ENCODE data around the gene TTC34. TPM values are rescaled to one million over a fixed set of nuclear protein-coding genes. Genes with fewer than 3 reads are reported as not detected.

The TTC34 gene
- total RNA-seq, 2 donors from 2014 or later = 0.41 to 0.63 TPM

GRCh38 chr1:2644591-2645101 lies 156.8 kb downstream of the TTC34 start:
- H3K36me3 ChIP-seq = no peaks in the 10 kb centered on the region
- no peak for TF ChIP-seq CTCF (IDR thresholded peaks at IDR 0.05)
- DNase-seq (ENCODE audit: low spot score) = no peak

DNA sequence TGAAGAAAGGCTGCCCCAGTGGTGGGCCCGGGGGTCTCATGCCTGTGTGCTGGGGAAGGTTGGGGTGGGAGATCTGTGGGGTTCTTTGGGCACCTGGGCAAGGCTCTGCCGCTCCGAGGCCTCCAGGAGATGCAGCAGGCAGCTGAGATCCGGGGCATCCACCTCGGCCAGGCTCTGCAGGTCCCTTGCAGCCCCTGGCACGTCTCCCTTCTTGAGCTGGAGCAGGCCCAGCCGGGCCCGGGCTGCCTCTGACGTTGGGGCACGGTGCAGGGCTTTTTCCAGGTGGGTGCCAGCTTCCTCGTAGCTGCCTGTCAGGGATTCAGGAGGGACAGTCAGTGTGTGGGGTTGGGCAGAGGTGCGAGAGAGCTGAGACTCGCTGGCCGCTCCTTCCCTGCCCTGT lies 157.3 kb downstream of the TTC34 start:
- Histone ChIP-seq H3K4me3 (no peak overlapping the region), H3K27me3 (replicated peaks; ENCODE audit: insufficient read depth) (no peaks in the 10 kb centered on the region), H3K4me1 (ENCODE audit: control insufficient read depth in 1 of 2, low read depth in 2 of 2) (peaks cover 8 to 20% of the 10 kb centered on the region in 2 donors), H3K36me3 (no peaks in the 10 kb centered on the region), H3K27ac (no peak overlapping the region), H3K9me3 (peaks cover 19% of the 10 kb centered on the region)
- DNase-seq (ENCODE audit: low spot score) (no peak), ATAC-seq (ENCODE audit: insufficient number of reproducible peaks, low FRiP score, low read depth) (no peak)
- TF ChIP-seq CTCF (IDR thresholded peaks at IDR 0.05) = no peak

More at GRCh38 chr1:2644591-2645101, 156.8 kb downstream of the TTC34 start:
- H3K27ac ChIP-seq = no peak overlapping the region
- peaks cover 19% of the 10 kb centered on the region for H3K9me3 ChIP-seq
- no peaks in the 10 kb centered on the region for H3K27me3 ChIP-seq (replicated peaks; ENCODE audit: insufficient read depth)
- peaks cover 8 to 20% of the 10 kb centered on the region in 2 donors for H3K4me1 ChIP-seq (ENCODE audit: control insufficient read depth in 1 of 2, low read depth in 2 of 2)
- no peak for ATAC-seq (ENCODE audit: insufficient number of reproducible peaks, low FRiP score, low read depth)
- H3K4me3 ChIP-seq = no peak overlapping the region

DNA sequence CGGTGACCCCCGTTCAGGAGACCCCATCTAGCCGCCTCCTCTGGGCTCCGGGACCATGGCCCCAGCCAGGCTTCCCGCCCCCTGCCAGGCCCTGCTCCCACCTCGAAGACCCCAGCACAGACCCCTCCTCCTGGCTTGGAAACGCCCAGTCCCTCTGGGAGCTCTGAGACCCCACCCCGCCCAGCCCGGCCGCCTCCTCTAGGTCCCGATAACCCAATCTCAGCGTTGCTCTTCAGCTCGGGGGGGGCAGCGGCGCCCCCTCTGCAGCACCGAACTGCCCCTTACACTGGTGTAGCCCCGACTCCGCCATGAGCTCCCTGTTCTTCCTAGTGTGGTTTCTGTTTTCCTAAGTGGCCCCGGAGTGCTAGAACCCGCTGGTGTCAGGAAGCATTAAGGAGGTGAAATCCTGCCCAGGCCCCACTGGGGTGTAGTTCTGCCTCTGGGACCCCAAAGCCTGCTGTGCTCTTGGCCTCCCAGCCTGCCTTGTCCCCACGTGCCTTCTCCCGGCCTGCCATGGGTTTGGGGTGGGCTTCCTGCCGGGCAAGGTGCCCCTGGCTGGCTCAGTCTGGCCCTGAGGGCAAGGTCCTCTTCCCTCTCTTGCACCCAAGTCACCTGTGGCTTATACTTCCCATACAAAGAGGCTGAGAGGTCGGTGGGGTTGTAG lies 157.9 kb downstream of the TTC34 start:
- H3K27ac ChIP-seq = no peak overlapping the region
- ATAC-seq (ENCODE audit: insufficient number of reproducible peaks, low FRiP score, low read depth) = no peak

GRCh38 chr1:2642560-2643413 lies 158.7 kb downstream of the TTC34 start:
- H3K27me3 ChIP-seq (replicated peaks; ENCODE audit: insufficient read depth) = no peaks in the 10 kb centered on the region
- ATAC-seq (ENCODE audit: insufficient number of reproducible peaks, low FRiP score, low read depth) (peak; percentile 86), DNase-seq (ENCODE audit: low spot score) (no peak)
- H3K36me3 ChIP-seq = no peaks in the 10 kb centered on the region
- H3K4me1 ChIP-seq (ENCODE audit: control insufficient read depth in 1 of 2, low read depth in 2 of 2) = peaks cover 8 to 20% of the 10 kb centered on the region in 2 donors
- H3K4me3 ChIP-seq = peak overlapping the region; percentile 99
- H3K9me3 ChIP-seq = peaks cover 16% of the 10 kb centered on the region
- H3K27ac ChIP-seq = peak overlapping the region in 1 of 2 donors; percentile 52
- TF ChIP-seq CTCF (IDR thresholded peaks at IDR 0.05) = no peak

More for the DNA sequence above, 157.9 kb downstream of the TTC34 start:
- Histone ChIP-seq H3K9me3 (peaks cover 19% of the 10 kb centered on the region), H3K27me3 (replicated peaks; ENCODE audit: insufficient read depth) (no peaks in the 10 kb centered on the region), H3K4me3 (peak overlapping the region; percentile 99), H3K4me1 (ENCODE audit: control insufficient read depth in 1 of 2, low read depth in 2 of 2) (peaks cover 8 to 20% of the 10 kb centered on the region in 2 donors), H3K36me3 (no peaks in the 10 kb centered on the region)
- no peak for TF ChIP-seq CTCF (IDR thresholded peaks at IDR 0.05)
- no peak for DNase-seq (ENCODE audit: low spot score)

DNA sequence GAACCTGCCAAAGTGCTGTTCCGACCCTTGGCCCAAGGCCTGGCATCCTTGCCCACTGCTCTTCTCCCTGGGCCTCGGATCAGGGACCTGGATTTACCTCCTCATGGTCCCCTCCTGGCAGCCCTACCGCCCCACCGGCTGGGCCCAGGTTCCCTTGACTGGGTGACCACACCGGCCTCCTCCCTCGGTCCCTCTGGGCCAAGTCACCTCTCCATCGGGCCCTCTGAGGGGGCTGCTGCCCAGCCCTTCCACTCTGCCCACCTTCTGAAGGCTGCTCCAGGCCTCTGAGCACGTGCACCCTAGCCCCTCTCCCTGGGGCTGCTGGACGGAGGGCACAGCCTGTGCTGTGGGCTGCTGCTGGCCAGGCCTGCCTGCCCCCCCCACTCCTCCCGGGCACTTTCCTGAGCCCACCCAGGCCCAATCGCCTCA lies 159.3 kb downstream of the TTC34 start:
- Histone ChIP-seq H3K36me3 (no peaks in the 10 kb centered on the region), H3K4me1 (ENCODE audit: control insufficient read depth in 1 of 2, low read depth in 2 of 2) (peaks cover 8 to 20% of the 10 kb centered on the region in 2 donors), H3K4me3 (peak overlapping the region; percentile 99), H3K27ac (peak overlapping the region in 1 of 2 donors; percentile 52), H3K27me3 (replicated peaks; ENCODE audit: insufficient read depth) (no peaks in the 10 kb centered on the region), H3K9me3 (peaks cover 11% of the 10 kb centered on the region)
- no peak for TF ChIP-seq CTCF (IDR thresholded peaks at IDR 0.05)
- no peak for ATAC-seq (ENCODE audit: insufficient number of reproducible peaks, low FRiP score, low read depth)
- DNase-seq (ENCODE audit: low spot score) = no peak

Data from thoracic aorta (tissue), 2 donors.